ENCODE data around the gene NEDD4. TPM values are rescaled to one million over a fixed set of nuclear protein-coding genes. Genes with fewer than 3 reads are reported as not detected.

Gene NEDD4
- polyA plus RNA-seq, 1 of the 3 experiments (the other 2 are of a cell fraction) = 12.9 TPM

GRCh38 chr15:55900019-55900418 is 93.4 kb downstream of the NEDD4 start:
- Histone ChIP-seq H3K9ac (no peak overlapping the region), H3K36me3 (replicated peaks in 1 of 2; ENCODE audit: control insufficient read depth in 1 of 2, insufficient read depth in 2 of 2, low read length in 1 of 2) (peaks cover 0 to 2% of the 10 kb centered on the region in 2 experiments), H3K4me1 (ENCODE audit: control insufficient read depth in 1 of 2, insufficient read depth in 2 of 2, low read depth in 1 of 2, low read length in 1 of 2) (peaks cover 4 to 11% of the 10 kb centered on the region in 2 experiments; a peak in 3 of 4 replicates), H3K27ac (ENCODE audit: low read depth in 2 of 2, low read length in 1 of 2) (no peak overlapping the region), H3K9me2 (no peaks in the 10 kb centered on the region), H2AFZ (ENCODE audit: low read depth) (no peak overlapping the region), H3K9me3 (no peaks in the 10 kb centered on the region), H3K4me3 (ENCODE audit: low read depth in 2 of 2, low read length in 1 of 2) (no peak overlapping the region), H3F3A (replicated peaks; ENCODE audit: insufficient read depth) (peaks cover 16% of the 10 kb centered on the region), H3K79me2 (ENCODE audit: insufficient read depth) (peaks cover 78% of the 10 kb centered on the region), H3K27me3 (ENCODE audit: insufficient read depth) (no peaks in the 10 kb centered on the region), H4K20me1 (ENCODE audit: insufficient read depth) (no peaks in the 10 kb centered on the region), H3K4me2 (no peak overlapping the region)
- POLR2A ChIA-PET = no interaction called here
- TF ChIP-seq CHD2 (IDR thresholded peaks at IDR 0.05; ENCODE audit: low read length, partially characterized antibody) = no peak
- no peak for TF ChIP-seq IRF3 (IDR thresholded peaks at IDR 0.05; ENCODE audit: low read depth, low read length)
- no peak for TF ChIP-seq REST (IDR thresholded peaks at IDR 0.05; ENCODE audit: low read depth, low read length)
- no peak for TF ChIP-seq EZH2phosphoT487 (IDR thresholded peaks at IDR 0.05; ENCODE audit: borderline replicate concordance, low read depth)
- TF ChIP-seq, protein P1, sequence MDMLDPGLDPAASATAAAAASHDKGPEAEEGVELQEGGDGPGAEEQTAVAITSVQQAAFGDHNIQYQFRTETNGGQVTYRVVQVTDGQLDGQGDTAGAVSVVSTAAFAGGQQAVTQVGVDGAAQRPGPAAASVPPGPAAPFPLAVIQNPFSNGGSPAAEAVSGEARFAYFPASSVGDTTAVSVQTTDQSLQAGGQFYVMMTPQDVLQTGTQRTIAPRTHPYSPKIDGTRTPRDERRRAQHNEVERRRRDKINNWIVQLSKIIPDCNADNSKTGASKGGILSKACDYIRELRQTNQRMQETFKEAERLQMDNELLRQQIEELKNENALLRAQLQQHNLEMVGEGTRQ (IDR thresholded peaks at IDR 0.05; ENCODE audit: borderline replicate concordance, low read depth, low read length) = no peak
- no peak for TF ChIP-seq TCF12 (IDR thresholded peaks at IDR 0.05)
- TF ChIP-seq NFIC (IDR thresholded peaks at IDR 0.05; ENCODE audit: borderline replicate concordance) = no peak
- TF ChIP-seq PBX3 (IDR thresholded peaks at IDR 0.05) = no peak
- no peak for TF ChIP-seq RXRA (IDR thresholded peaks at IDR 0.05; ENCODE audit: borderline replicate concordance, low read depth)
- WGBS (ENCODE audit: low lambda C conversion rate) = 89% methylated on average over 3 of the region's 3 CpGs
- CTCF ChIA-PET = interaction anchor here (0.9 to 3.5 kb wide), 6 partner anchors 9 to 229 kb away, joined by 3 to 20 read pairs (median 6); no protein-coding TSS in a partner anchor
- no peak for DNase-seq

DNA sequence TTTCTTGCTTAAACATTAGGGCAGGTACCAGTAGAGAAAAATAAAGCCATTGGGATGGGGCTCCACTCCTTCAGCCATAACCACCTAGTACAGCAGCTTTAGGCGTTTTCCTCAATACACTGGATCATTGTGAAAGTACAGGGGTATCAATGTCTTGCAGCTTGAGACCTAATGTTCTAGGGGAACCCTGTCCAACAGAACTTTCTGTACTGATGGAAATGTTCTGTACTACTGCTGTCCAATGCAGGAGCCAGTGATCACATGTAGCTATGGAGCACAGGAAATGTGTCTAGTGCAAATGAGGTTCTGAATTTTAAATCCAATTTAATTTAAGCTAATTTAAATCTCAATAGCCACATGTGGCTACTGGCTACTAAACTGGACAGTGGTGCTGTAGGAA is 93.9 kb downstream of the NEDD4 start:
- no peak overlapping the region for H2AFZ ChIP-seq (ENCODE audit: low read depth)
- WGBS (ENCODE audit: low lambda C conversion rate) = 100% methylated on average over 1 of the region's 1 CpG
- H3K9ac ChIP-seq = no peak overlapping the region
- no peaks in the 10 kb centered on the region for H3K36me3 ChIP-seq (replicated peaks in 1 of 2; ENCODE audit: control insufficient read depth in 1 of 2, insufficient read depth in 2 of 2, low read length in 1 of 2)
- POLR2A ChIA-PET = no interaction called here
- TF ChIP-seq POLR2AphosphoS5 (IDR thresholded peaks at IDR 0.05; ENCODE audit: low read depth, low read length) = no peak
- no peaks in the 10 kb centered on the region for H3K9me3 ChIP-seq
- no peak overlapping the region for H3K27ac ChIP-seq (ENCODE audit: low read depth in 2 of 2, low read length in 1 of 2)
- no peak overlapping the region for H3K4me3 ChIP-seq (ENCODE audit: low read depth in 2 of 2, low read length in 1 of 2)
- H3K4me1 ChIP-seq (ENCODE audit: control insufficient read depth in 1 of 2, insufficient read depth in 2 of 2, low read depth in 1 of 2, low read length in 1 of 2) = peaks cover 4 to 12% of the 10 kb centered on the region in 2 experiments; a peak in 3 of 4 replicates
- DNase-seq = no peak
- H3K79me2 ChIP-seq (ENCODE audit: insufficient read depth) = peaks cover 75% of the 10 kb centered on the region
- H4K20me1 ChIP-seq (ENCODE audit: insufficient read depth) = no peaks in the 10 kb centered on the region
- no peaks in the 10 kb centered on the region for H3K27me3 ChIP-seq (ENCODE audit: insufficient read depth)
- CTCF ChIA-PET = interaction anchor here (0.7 to 3.5 kb wide), 8 partner anchors 9 to 535 kb away, joined by 3 to 20 read pairs (median 4); no protein-coding TSS in a partner anchor
- peaks cover 16% of the 10 kb centered on the region for H3F3A ChIP-seq (replicated peaks; ENCODE audit: insufficient read depth)
- H3K9me2 ChIP-seq = no peaks in the 10 kb centered on the region
- H3K4me2 ChIP-seq = no peak overlapping the region
